Gastroesophageal sphincter (tissue), 3 donors: Measurements from ENCODE around the gene ZNF101.

ENCODE experiments used
- EP300 ChIP-seq: sonication (generic); formaldehyde crosslinking; IDR thresholded peaks from one replicate; pipeline ENCODE4 v1.6.1; 2017; ENCODE audit warnings: antibody characterized with exemption, mild to moderate bottlenecking
- TF ChIP-seq, protein P1 (sequence below), 4 experiments: fragments of 200-600 bp in 2 of 4; fragments of 450-650 bp in 2 of 4; sonication (generic) in 1 of 4; IDR thresholded peaks; one replicate each; pipeline ENCODE4 v1.5.1; 2017 to 2019; ENCODE audit warnings: antibody characterized with exemption in 4 of 4, mild to moderate bottlenecking in 2 of 4, moderate library complexity in 2 of 4

DNA sequence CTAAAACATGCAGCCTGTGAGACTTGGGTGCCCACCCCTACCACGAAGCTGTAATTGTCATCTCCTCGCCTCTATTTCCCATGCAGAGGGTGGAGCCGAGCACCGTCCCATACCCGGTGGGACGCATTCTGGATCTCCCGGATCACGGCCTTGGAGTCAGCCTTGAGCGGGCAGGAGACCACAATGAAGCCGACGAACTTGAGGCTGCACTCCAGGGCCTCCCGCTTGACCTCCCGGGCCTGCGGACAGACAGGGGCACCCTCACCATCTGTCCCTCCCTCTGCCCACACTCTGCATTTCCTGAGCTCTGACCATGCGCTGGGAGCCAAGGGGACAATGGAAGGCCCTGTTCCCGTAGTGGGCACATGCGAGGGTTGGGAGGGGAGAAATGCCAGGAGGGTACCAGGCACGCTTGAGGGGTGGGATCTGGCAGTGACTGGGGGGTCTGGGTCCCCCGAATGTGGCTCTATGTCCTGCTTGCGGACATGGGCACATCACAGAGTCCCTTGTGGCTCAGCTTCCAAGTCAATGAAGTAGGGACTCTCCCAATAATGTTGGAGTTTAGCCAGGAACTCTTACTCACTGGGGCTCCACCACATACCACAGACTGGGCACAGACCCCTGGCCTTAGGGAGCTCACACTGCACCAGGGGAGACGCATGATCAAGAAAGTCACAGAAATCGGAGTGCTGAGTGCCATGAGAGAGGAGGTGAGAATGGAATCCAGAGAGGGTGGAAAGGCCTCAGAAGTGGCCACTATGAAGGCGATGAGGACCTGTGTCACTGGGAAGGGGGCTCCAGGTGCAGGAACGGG lies 15.9 kb upstream of the ZNF101 start:
- TF ChIP-seq, protein P1, sequence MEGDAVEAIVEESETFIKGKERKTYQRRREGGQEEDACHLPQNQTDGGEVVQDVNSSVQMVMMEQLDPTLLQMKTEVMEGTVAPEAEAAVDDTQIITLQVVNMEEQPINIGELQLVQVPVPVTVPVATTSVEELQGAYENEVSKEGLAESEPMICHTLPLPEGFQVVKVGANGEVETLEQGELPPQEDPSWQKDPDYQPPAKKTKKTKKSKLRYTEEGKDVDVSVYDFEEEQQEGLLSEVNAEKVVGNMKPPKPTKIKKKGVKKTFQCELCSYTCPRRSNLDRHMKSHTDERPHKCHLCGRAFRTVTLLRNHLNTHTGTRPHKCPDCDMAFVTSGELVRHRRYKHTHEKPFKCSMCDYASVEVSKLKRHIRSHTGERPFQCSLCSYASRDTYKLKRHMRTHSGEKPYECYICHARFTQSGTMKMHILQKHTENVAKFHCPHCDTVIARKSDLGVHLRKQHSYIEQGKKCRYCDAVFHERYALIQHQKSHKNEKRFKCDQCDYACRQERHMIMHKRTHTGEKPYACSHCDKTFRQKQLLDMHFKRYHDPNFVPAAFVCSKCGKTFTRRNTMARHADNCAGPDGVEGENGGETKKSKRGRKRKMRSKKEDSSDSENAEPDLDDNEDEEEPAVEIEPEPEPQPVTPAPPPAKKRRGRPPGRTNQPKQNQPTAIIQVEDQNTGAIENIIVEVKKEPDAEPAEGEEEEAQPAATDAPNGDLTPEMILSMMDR (IDR thresholded peaks at IDR 0.05) = no peak
- no peak for TF ChIP-seq EP300
